ENCODE data around the gene BARHL2. TPM values are rescaled to one million over a fixed set of nuclear protein-coding genes. Genes with fewer than 3 reads are reported as not detected.

Gene BARHL2
- total RNA-seq, 4 donors from 2014 or later: not detected

DNA sequence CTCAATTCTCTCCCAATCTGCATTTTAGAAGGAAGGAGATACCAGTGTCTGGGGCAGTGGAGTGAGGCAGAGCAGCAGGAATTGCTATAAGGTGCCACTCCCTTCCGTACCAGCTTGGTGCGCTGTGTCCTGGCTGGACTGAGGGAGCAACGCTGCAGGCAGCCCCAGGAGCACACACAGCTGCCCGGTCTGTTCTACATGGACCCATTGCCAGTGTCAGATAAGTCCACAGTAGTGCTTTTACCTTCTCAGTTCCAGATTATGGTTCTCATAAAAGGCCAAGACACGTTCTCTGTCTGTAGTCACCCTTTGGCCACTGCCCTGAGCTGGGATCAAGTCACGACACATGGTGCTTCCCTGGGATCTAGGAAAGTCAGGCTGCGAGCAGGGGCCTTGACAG is 44.1 kb upstream of the BARHL2 start:
- H3K36me3 ChIP-seq: no peaks in the 10 kb centered on the region
- no peaks in the 10 kb centered on the region for H3K9me3 ChIP-seq
- no peaks in the 10 kb centered on the region for H3K27me3 ChIP-seq
- no peak for TF ChIP-seq EP300 (IDR thresholded peaks at IDR 0.05)
- no peak for TF ChIP-seq POLR2A (IDR thresholded peaks at IDR 0.05)
- H3K27ac ChIP-seq: no peak overlapping the region
- 84 to 86% methylated on average over 7 of the region's 7 CpGs for WGBS, 2 donors
- no peak overlapping the region for H3K4me3 ChIP-seq
- no peak for DNase-seq (ENCODE audit: low spot score in 2 of 2)
- no peaks in the 10 kb centered on the region for H3K4me1 ChIP-seq

- peaks cover 0 to 3% of the 10 kb centered on the region in 2 donors for H3K27me3 ChIP-seq
- H3K4me1 ChIP-seq: no peaks in the 10 kb centered on the region
- H3K4me3 ChIP-seq: no peak overlapping the region
- 82 to 89% methylated on average over 1 of the region's 1 CpG for WGBS, 2 donors
- TF ChIP-seq POLR2A (IDR thresholded peaks at IDR 0.05) (no peak), EP300 (IDR thresholded peaks at IDR 0.05) (no peak), CTCF (IDR thresholded peaks at IDR 0.05) (no peak)
- no peak overlapping the region for H3K27ac ChIP-seq
- DNase-seq (ENCODE audit: low spot score in 2 of 2): no peak
- H3K36me3 ChIP-seq: no peaks in the 10 kb centered on the region
- no peaks in the 10 kb centered on the region for H3K9me3 ChIP-seq
These were observed 36.5 kb upstream of the BARHL2 start for GRCh38 chr1:90753556-90753955.

DNA sequence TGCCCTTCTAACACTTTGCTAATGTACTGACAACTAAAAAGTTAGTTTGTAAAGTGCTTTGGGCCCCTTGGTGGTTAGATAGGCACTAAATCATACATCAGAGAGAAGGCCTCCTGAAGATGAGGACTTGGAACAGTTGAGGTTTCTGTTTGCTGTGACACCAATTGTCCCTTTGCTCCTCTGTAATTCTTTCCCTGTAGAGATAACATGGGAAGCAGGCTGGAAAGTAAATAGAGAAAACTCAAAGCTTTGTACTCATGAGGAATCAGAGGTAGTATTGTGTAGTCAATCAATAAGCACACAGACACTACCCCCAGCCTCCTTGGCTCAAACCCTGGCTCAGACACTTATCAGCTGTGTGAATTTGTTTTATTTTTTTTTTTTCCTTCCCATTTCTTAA is 31.6 kb upstream of the BARHL2 start:
- Histone ChIP-seq H3K4me1 (no peaks in the 10 kb centered on the region), H3K27ac (no peak overlapping the region), H3K36me3 (no peaks in the 10 kb centered on the region), H3K9me3 (no peaks in the 10 kb centered on the region), H3K4me3 (no peak overlapping the region), H3K27me3 (no peaks in the 10 kb centered on the region)
- no peak for TF ChIP-seq CTCF (IDR thresholded peaks at IDR 0.05)
- TF ChIP-seq POLR2A (IDR thresholded peaks at IDR 0.05): no peak
- no peak for TF ChIP-seq EP300 (IDR thresholded peaks at IDR 0.05)
- DNase-seq (ENCODE audit: low spot score in 2 of 2): no peak

DNA sequence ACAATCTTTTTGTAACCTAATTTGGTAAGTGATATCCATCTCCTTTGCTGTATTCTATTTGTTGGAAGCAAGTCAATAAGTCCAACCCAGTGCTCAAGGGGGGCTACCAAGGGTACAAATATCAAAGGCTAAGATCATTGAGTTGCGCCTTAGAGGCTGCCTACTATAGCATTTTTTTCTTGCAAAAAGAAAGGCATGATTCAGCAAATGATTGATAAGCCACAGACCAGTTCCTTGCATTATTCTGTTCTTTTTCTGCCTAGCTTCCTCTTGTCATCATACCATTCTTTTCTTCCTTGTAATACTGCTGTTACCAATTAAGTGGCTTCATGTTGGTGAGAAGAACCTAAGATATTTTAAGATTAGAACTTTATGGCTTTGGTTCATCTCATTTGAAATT is 29.8 kb upstream of the BARHL2 start:
- Histone ChIP-seq H3K9me3 (no peaks in the 10 kb centered on the region), H3K36me3 (no peaks in the 10 kb centered on the region), H3K27me3 (no peaks in the 10 kb centered on the region), H3K4me1 (no peaks in the 10 kb centered on the region), H3K27ac (no peak overlapping the region), H3K4me3 (no peak overlapping the region)
- WGBS, 2 donors: 90 to 97% methylated on average over 1 of the region's 1 CpG
- DNase-seq (ENCODE audit: low spot score in 2 of 2): no peak
- TF ChIP-seq POLR2A (IDR thresholded peaks at IDR 0.05) (no peak), CTCF (IDR thresholded peaks at IDR 0.05) (no peak), EP300 (IDR thresholded peaks at IDR 0.05) (no peak)

- H3K27ac ChIP-seq: no peak overlapping the region
- no peak overlapping the region for H3K4me3 ChIP-seq
- H3K9me3 ChIP-seq: no peaks in the 10 kb centered on the region
- H3K4me1 ChIP-seq: no peaks in the 10 kb centered on the region
- 91 to 92% methylated on average over 2 of the region's 2 CpGs for WGBS, 2 donors
- no peaks in the 10 kb centered on the region for H3K36me3 ChIP-seq
- TF ChIP-seq POLR2A (IDR thresholded peaks at IDR 0.05): no peak
- no peak for TF ChIP-seq CTCF (IDR thresholded peaks at IDR 0.05)
- no peak for TF ChIP-seq EP300 (IDR thresholded peaks at IDR 0.05)
- DNase-seq (ENCODE audit: low spot score in 2 of 2): no peak
- H3K27me3 ChIP-seq: no peaks in the 10 kb centered on the region
These were observed 28.9 kb upstream of the BARHL2 start for GRCh38 chr1:90745972-90746371.

DNA sequence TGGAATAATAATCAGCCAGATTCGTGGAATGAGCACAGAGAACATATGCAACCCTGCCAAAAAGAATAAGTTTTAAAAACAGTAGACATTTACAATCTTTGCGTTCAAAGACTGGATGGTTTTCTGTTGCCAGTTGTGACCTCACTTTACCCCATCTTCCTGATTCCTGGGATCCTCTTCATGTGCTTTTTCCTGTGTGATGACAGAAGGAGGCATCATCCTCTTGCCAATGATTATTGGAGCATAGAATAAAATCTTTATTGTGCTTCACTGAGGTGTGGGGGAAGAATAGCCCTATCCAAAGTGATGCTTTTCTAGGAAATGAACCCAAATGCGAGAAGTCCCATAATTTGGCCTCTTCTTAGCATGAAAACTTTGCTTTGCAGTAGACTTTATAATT is 15.0 kb upstream of the BARHL2 start:
- Histone ChIP-seq H3K36me3 (no peaks in the 10 kb centered on the region), H3K27ac (no peak overlapping the region), H3K4me1 (peaks cover 0 to 32% (median 13%) of the 10 kb centered on the region in 4 donors), H3K9me3 (no peaks in the 10 kb centered on the region), H3K4me3 (no peak overlapping the region), H3K27me3 (peaks cover 0 to 74% of the 10 kb centered on the region in 2 donors)
- 50 to 61% methylated on average over 3 of the region's 3 CpGs for WGBS, 2 donors
- no peak for TF ChIP-seq EP300 (IDR thresholded peaks at IDR 0.05)
- no peak for TF ChIP-seq POLR2A (IDR thresholded peaks at IDR 0.05)
- no peak for TF ChIP-seq CTCF (IDR thresholded peaks at IDR 0.05)
- DNase-seq (ENCODE audit: low spot score in 2 of 2): no peak
